ENCODE results near the gene CCNY.

Gene CCNY

GRCh38 chr10:35388197-35388596 is 51.9 kb downstream of the CCNY start:
- H3K4me3 ChIP-seq (ENCODE audit: low read depth, low read length), result no peak overlapping the region
- no peak for DNase-seq (ENCODE audit: low read depth, low spot score)
- in situ Hi-C loops (cut with HindIII; ENCODE audit: low sequenced_read_pairs), result no loop called here
- TF ChIP-seq CTCF (IDR thresholded peaks at IDR 0.05; ENCODE audit: low read depth, low read length), result no peak

DNA sequence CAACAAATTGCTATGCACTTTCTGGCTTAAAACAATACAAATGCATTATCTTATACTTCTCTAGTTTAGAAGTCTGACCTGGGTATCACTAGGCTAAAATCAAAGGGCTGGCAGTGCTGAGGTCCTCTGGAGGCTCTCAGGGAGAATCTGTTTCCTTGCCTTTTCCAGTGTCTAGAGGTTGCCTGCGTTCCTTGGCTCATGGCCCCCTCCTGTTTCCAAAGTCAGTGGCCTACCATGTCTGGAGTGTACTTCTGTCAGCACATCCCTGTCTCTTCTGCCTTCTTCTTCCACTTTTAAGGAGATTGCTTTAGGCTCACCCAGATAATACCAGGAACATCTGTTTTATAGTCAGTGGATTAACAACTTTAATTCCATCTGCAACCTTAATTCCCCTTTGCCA is 52.4 kb downstream of the CCNY start:
- in situ Hi-C loops (cut with HindIII; ENCODE audit: low sequenced_read_pairs), result no loop called here
- no peak overlapping the region for H3K4me3 ChIP-seq (ENCODE audit: low read depth, low read length)
- DNase-seq (ENCODE audit: low read depth, low spot score), result no peak
- TF ChIP-seq CTCF (IDR thresholded peaks at IDR 0.05; ENCODE audit: low read depth, low read length), result no peak

DNA sequence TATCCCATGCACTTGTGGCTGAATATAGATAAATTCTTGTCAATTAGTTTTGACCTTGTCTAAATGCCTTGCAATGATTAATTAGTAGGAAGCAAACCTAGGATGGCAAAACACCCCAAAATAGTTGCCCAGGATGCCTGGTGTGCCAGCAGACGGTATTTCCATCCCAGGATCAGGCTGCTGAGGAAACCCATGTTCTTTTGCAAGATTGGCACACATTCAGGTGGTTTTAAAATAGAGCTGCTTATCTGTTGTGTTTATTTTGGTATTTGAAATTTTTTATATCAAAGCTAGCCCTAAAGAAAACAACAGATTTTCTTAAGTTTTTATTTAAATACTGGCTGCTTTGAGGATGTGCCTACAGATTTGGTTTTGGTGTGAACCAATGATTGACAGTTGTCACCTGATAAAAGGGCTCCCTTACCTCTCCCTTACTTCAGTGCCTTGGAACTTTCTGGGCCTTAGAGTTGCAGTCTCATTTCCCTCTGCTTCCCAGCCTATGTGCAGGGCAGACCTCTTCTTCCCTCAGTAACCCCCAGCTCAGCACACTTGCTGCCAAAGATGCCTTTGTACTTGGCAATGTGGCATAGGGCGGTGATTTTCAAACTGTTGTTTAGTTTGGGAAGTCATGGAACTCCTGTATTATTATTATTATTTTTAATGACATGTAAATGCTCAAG is 54.0 kb downstream of the CCNY start:
- H3K4me3 ChIP-seq (ENCODE audit: low read depth, low read length), result no peak overlapping the region
- no peak for DNase-seq (ENCODE audit: low read depth, low spot score)
- in situ Hi-C loops (cut with HindIII; ENCODE audit: low sequenced_read_pairs), result no loop called here
- TF ChIP-seq CTCF (IDR thresholded peaks at IDR 0.05; ENCODE audit: low read depth, low read length), result no peak

DNA sequence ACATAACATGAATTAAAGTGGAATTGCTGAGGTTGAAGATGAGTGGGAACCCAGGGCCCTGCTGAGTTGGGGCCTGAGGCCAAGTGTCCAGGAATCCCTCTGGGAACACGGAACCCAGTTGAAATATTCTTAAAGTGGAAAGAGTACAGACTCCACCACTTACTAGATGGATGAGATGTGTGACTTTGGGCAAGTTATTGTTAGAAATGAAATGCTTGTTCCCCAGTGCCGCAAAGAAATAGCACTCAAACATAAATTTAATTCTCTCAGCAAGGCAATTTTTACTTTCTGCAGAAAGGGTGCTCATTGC is 54.5 kb downstream of the CCNY start:
- TF ChIP-seq CTCF (IDR thresholded peaks at IDR 0.05; ENCODE audit: low read depth, low read length), result no peak
- H3K4me3 ChIP-seq (ENCODE audit: low read depth, low read length), result no peak overlapping the region
- DNase-seq (ENCODE audit: low read depth, low spot score), result no peak
- in situ Hi-C loops (cut with HindIII; ENCODE audit: low sequenced_read_pairs), result no loop called here

GRCh38 chr10:35391153-35391953 is 55.0 kb downstream of the CCNY start:
- in situ Hi-C loops (cut with HindIII; ENCODE audit: low sequenced_read_pairs), result no loop called here
- no peak overlapping the region for H3K4me3 ChIP-seq (ENCODE audit: low read depth, low read length)
- DNase-seq (ENCODE audit: low read depth, low spot score), result no peak
- TF ChIP-seq CTCF (IDR thresholded peaks at IDR 0.05; ENCODE audit: low read depth, low read length), result no peak

DNA sequence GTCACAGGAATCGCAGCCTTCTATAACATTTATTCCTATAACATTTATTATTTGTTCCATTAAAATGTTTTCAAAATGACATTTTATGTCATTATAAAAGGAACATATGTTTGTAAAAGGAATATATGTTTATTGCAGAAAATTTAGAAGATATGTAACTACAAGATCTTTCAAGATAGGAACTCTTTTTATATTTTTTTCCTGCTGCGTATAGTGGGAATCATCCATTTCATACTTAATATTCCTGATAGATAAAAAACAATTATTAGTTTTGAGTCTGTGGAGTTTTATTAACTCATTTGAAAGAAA is 55.6 kb downstream of the CCNY start:
- in situ Hi-C loops (cut with HindIII; ENCODE audit: low sequenced_read_pairs), result no loop called here
- TF ChIP-seq CTCF (IDR thresholded peaks at IDR 0.05; ENCODE audit: low read depth, low read length), result no peak
- DNase-seq (ENCODE audit: low read depth, low spot score), result no peak
- no peak overlapping the region for H3K4me3 ChIP-seq (ENCODE audit: low read depth, low read length)

Measured in astrocyte of the spinal cord (primary cell).